HT-29 (cell line): ENCODE measurements around the gene GPR62. TPM values are rescaled to one million over a fixed set of nuclear protein-coding genes. Genes with fewer than 3 reads are reported as not detected.
A peak's percentile ranks its signal among the peaks of the same experiment; 100 is the strongest.

Experiments
- DNase-seq: peaks from one replicate; pipeline ENCODE4 v3.0.0-alpha.2; 2015; ENCODE audit warnings: low spot score
- total RNA-seq: library from RNA; depleted of rRNA; stranded (reverse); fragments of >200 nt; shearing (Covaris generic); gene quantifications from 2 replicates; pipeline ENCODE4 v1.2.3, GENCODE V29; 2014

Gene GPR62
- total RNA-seq, 1 experiment from 2014 or later, result not detected

GRCh38 chr3:51954105-51954504, 1.1 kb upstream of the GPR62 start:
- no peak for DNase-seq

GRCh38 chr3:51954713-51955112, 468 bp upstream of the GPR62 start:
- DNase-seq, result no peak

GRCh38 chr3:51955893-51956770, 951 bp downstream of the GPR62 start:
- peak; percentile 26 for DNase-seq

- DNase-seq, result no peak
Measured at GRCh38 chr3:51957520-51958205, 2.5 kb downstream of the GPR62 start.

DNA sequence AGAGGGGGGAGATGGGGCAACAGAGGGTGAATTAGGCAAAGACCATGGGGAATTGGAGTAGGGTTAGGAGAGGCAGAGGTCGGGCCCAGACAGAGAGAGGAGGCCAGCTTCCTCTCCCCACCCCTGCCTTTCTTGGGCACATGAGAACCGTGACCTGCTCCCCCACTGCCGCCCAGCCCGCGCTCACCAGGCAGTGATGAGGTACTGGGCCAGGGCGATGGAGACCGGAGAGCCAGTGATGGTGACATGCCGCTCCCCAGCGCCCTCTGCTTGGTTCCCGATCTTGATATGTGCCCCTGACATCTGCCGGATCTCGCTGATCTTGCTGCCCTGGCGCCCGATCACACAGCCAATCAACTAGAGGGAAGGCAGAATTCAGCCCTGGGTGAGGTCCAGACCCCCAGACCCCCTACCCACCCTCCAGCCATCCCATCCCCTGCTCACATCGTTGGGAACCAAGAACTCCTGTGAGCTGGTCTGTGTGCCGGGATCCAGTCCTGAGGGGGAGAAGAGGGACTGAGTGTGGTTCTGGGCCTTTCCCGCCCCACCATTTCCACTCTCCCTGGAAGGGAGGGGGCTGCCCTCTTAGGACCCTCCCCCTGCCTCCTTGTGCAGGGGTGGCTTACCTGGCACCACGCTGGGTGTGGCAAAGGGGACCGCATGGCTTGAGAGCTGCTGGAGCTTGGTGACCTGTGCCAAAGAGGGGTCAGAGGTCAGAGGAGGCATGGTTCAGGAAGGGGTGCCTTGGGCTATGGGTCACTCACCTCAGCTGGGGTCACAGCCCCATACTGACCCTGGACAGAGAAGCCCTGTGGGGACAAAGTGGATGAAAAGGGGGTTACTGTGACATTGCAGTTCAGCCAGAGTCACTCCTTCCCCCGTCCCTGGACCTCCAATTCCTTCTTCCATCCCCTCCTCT, 3.7 kb downstream of the GPR62 start:
- DNase-seq, result no peak

DNA sequence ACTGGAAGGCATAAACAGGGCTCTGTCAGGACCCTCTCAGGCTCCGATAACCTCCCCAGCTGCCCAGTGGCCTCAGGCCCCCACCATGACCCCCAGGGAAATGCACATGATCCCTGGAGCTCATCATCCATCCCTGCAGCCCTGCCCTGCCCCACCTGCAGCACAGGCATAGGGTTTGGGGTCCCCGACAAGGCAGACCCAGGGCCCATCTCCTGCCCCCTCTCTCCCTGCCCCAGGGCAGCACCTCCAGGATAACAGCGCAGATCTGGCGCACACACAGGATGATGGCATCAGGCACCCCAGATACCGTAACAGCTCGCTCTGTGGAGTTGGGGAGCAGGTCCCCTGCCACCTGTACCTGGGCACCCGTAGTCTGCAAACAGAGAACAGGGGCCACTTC, 4.5 kb downstream of the GPR62 start:
- DNase-seq, result no peak

DNA sequence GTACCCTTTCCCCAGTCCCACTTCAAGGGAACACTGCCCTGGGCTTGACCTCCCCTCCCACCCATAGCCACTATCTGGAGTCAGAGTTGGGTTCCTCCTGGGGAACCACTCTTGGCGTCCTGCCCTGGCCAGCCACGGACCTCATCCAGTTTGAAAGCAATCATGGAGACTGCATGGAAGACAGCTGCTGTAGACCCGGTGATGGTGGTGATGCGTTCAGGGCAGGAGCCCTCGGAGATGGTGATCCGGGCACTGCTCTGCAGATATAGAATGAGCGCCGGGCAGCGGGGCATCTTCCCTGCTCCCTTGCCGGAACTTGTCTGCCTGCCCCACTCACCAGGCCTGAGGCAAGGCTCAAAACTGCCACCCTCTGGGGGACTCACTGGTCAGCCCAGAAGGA, 5.2 kb downstream of the GPR62 start:
- DNase-seq, result no peak

- DNase-seq, result no peak
Measured at GRCh38 chr3:51961011-51961410, 5.8 kb downstream of the GPR62 start.

- no peak for DNase-seq
Measured at GRCh38 chr3:51961602-51962569, 6.7 kb downstream of the GPR62 start.

GRCh38 chr3:51962854-51963530, 7.8 kb downstream of the GPR62 start:
- DNase-seq, result no peak

DNA sequence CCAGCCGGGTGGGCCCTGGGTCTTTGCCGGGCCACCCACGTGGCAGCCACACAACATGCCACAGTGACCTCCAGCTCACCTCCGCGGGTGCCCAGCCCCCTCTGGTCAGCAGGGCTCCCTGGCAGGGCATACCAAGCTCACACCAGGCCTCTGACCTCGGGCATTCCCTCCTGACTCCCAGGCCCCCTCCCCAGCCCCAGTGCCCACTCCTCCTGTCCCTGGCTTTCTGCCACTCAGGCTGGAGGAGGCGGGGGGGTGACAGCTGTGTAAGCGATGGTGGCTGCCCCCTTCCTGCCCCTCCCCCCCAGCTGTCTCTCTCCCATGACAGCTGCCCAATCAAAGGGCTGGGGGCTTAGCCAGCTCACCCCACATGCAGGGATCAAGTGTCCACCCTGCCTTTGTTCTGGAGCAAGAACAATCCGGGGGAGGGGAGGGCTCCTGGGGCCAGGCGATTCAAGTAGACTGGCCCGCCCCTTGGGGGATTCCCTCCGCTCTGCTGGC, 8.8 kb downstream of the GPR62 start:
- no peak for DNase-seq

- DNase-seq, result no peak
Measured at GRCh38 chr3:51964521-51964920, 9.3 kb downstream of the GPR62 start.

DNA sequence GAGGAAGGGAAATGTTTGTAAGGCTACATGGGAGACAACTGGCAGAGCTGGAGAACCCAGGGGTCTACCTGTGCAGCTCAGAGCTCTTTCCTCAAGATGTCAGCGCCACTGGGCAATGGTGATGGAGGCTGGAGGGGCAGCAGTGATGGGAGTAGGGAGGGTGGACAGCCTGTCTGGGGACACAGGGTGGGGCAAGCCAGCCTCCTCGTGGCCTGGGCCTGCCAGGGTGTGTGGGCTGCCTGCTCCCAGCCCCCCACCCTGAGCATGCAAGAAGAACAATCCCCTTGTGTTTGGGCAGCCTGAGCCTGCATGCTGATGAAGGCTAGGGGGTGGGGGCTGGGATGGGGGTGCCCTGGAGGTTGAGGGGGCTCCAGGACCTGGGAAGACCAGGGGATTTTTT, 10.8 kb downstream of the GPR62 start:
- DNase-seq, result no peak

DNA sequence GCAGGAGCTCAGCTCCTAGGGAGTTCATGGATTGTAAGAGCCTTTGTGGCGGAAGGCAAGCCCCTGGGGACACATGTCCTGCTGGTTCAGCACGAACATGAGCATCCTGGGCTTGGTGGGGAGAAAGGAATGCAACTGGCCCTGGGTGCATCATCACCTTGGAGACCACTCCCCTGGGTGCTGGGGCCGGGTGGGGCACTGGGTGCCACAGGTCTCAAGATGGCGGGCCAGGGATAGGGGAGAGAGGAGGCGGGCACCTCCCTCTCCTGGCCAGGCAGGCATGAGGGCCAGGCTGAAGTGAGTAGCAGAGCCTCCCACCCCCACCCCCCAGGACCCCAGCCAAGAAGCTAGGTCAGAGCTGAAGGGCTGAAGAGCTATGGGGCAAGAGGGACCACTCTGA, 11.3 kb downstream of the GPR62 start:
- no peak for DNase-seq

DNA sequence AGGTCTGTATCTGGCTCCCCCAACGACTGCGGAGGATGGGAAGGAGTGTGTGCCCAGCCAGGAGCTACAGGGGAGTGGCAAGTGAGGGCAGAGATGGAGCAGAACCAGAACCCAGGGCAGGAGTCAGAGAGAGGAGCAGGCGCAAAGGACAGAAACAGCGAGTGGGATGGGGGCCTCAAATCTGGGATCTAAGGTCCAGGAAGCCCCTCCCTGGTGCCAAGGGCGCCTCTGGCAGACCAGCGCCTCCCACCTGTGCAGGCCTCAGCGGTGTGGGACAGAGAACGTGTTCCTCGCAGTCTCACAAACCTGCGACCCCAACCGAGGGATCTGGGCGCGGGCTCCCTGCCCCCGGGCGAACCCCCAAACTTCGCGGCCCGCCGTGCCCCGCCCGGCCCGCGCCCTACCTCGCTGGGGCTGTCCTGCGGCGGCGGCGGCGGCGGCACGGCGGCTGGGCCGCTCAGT, 11.8 kb downstream of the GPR62 start:
- no peak for DNase-seq

DNA sequence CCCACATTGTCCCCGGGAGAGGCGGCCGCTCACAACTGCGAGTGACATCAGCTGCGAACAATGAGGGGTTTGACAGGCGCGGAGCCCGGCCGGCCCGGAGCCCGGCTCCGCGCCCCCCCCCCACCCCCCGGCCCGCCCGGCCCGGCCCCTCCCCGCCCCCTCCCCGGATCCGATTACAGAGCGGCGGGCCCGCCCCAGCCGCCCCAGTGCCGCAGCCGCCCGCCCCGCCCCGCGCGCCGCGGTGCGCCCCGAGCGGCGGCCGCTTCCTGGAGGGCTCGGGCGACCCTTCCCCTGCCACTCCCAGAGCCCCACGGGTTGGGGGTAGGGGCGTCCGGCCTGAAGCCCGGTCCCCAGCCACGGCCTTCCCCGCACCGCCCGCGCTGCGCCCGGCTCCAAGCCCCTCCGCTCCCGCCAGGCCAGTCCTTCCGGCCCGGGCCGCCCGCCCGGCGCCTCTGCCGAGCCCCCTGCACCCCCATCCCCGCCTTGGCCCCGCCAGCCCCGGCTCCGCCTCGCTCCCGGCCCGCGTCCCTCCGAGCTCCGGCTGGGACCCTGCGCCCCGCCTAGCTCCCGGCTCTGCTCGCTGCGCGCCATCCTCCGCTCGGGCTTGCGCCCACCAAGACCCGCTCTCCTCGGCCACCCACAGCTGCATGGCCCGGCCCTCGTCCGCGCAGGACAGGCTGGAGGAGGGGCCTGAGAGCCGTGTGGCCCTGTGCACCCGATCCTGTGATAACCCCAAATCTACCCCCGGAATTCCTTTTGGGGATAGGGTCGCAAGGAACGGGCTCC, 12.4 kb downstream of the GPR62 start, which contains the start of gene PCBP4:
Gene PCBP4 (minus strand): TSS at position 71 of the 786 bp plus-strand sequence. CDS start 6,214 bp downstream, outside the sequence.
- DNase-seq, result no peak

GRCh38 chr3:51968170-51968775, 13.1 kb downstream of the GPR62 start:
- DNase-seq, result no peak

DNA sequence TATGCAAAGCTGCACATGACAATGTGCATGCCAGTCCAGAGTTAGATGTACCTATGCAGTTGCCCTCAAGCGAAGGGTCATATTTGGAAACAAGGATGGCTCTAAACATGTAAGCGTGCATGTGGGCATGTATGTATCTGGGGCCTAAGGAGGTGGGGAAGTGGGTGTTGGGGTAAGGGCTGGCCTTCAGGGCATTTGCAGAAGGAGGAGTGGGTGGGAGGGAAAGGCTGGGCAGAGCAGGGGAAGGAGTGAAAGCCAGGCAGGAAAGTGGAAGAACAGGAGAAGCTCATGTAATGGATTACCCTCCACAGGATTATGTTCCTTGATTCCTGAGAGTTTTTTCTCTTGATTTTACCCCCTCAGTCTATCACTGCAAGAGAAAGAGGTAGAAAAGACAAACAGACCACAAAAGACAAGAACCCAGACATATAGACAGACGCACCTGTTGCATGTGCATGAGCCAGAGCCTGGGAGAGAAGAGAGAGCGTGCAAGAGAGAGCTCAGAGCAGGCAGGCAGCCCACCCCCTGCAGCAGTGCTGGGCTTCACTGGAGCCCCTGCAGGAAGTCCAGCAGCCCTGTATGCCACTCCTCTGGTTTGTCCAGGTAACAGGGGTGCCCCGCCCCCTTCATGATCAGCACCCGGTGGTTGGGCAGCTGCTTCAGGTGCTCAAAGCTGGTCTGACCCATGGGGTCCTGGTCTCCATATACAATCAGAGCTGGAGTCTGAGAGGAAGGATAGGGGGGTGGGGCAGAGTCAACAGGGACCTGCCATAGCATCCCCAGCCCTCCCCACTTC, 13.9 kb downstream of the GPR62 start:
- DNase-seq, result no peak
